ENCODE data around the gene MBIP. TPM values are rescaled to one million over a fixed set of nuclear protein-coding genes. Genes with fewer than 3 reads are reported as not detected.

The MBIP gene
- total RNA-seq, 1 experiment from 2014 or later = 9.8 TPM

- CTCF ChIA-PET = no interaction called here
Observed at GRCh38 chr14:36264107-36264506, 56.3 kb downstream of the MBIP start.

GRCh38 chr14:36260970-36261640 is 59.3 kb downstream of the MBIP start:
- in situ Hi-C loops (cut with HindIII; ENCODE audit: low pct_unique_long_range_greater_than_20kb, low sequenced_read_pairs) = no loop called here
- no peaks in the 10 kb centered on the region for H3K36me3 ChIP-seq (ENCODE audit: control insufficient read depth, insufficient read depth, low read length)
- H3K4me1 ChIP-seq (ENCODE audit: control insufficient read depth, insufficient read depth, low read length) = no peaks in the 10 kb centered on the region
- no peak overlapping the region for H3K4me3 ChIP-seq (ENCODE audit: low read depth in 2 of 2, low read length in 2 of 2)
- CTCF ChIA-PET = no interaction called here
- intact Hi-C loops (cut with micrococcal nuclease; ENCODE audit: unreplicated experiment) = no loop called here
- no peak for DNase-seq (ENCODE audit: low read depth, low spot score)
- no peaks in the 10 kb centered on the region for H3K9me3 ChIP-seq (ENCODE audit: control insufficient read depth, insufficient read depth, low read depth, low read length)
- POLR2A ChIA-PET = no interaction called here
- BruUV-seq (replicated peaks) = no TSS peak
- peaks cover 3% of the 10 kb centered on the region for H3K27me3 ChIP-seq (ENCODE audit: control insufficient read depth, insufficient read depth, low read length)
- H3K27ac ChIP-seq (ENCODE audit: low read length) = no peak overlapping the region
- no peak for ATAC-seq
- TF ChIP-seq CTCF (IDR thresholded peaks at IDR 0.05) = no peak
- no peak for TF ChIP-seq REST (IDR thresholded peaks at IDR 0.05; ENCODE audit: insufficient read depth in 1 of 2, low read depth in 2 of 2, low read length in 1 of 2)
- TF ChIP-seq POLR2AphosphoS5 (IDR thresholded peaks at IDR 0.05; ENCODE audit: low read depth, low read length) = no peak
- no peak for TF ChIP-seq SIN3A (IDR thresholded peaks at IDR 0.05; ENCODE audit: borderline replicate concordance, insufficient read depth, low read depth, low read length)
- no peak for TF ChIP-seq TCF7L2 (IDR thresholded peaks at IDR 0.05; ENCODE audit: low read depth, low read length)

More at GRCh38 chr14:36264107-36264506, 56.3 kb downstream of the MBIP start:
- H3K4me3 ChIP-seq (ENCODE audit: low read depth in 2 of 2, low read length in 2 of 2) = no peak overlapping the region
- in situ Hi-C loops (cut with HindIII; ENCODE audit: low pct_unique_long_range_greater_than_20kb, low sequenced_read_pairs) (no loop called here), intact Hi-C loops (cut with micrococcal nuclease; ENCODE audit: unreplicated experiment) (no loop called here)
- H3K27ac ChIP-seq (ENCODE audit: low read length) = no peak overlapping the region
- no TSS peak for BruUV-seq (replicated peaks)
- H3K4me1 ChIP-seq (ENCODE audit: control insufficient read depth, insufficient read depth, low read length) = no peaks in the 10 kb centered on the region
- no peak for ATAC-seq
- H3K36me3 ChIP-seq (ENCODE audit: control insufficient read depth, insufficient read depth, low read length) = no peaks in the 10 kb centered on the region
- H3K9me3 ChIP-seq (ENCODE audit: control insufficient read depth, insufficient read depth, low read depth, low read length) = no peaks in the 10 kb centered on the region
- DNase-seq (ENCODE audit: low read depth, low spot score) = no peak
- TF ChIP-seq TCF7L2 (IDR thresholded peaks at IDR 0.05; ENCODE audit: low read depth, low read length) (no peak), SIN3A (IDR thresholded peaks at IDR 0.05; ENCODE audit: borderline replicate concordance, insufficient read depth, low read depth, low read length) (no peak)
- POLR2A ChIA-PET = no interaction called here
- H3K27me3 ChIP-seq (ENCODE audit: control insufficient read depth, insufficient read depth, low read length) = peaks cover 3% of the 10 kb centered on the region

- DNase-seq (ENCODE audit: low read depth, low spot score) (no peak), ATAC-seq (no peak)
- intact Hi-C loops (cut with micrococcal nuclease; ENCODE audit: unreplicated experiment) = no loop called here
- POLR2A ChIA-PET = no interaction called here
- Histone ChIP-seq H3K4me1 (ENCODE audit: control insufficient read depth, insufficient read depth, low read length) (no peaks in the 10 kb centered on the region), H3K36me3 (ENCODE audit: control insufficient read depth, insufficient read depth, low read length) (no peaks in the 10 kb centered on the region), H3K4me3 (ENCODE audit: low read depth in 2 of 2, low read length in 2 of 2) (no peak overlapping the region), H3K27ac (ENCODE audit: low read length) (no peak overlapping the region), H3K27me3 (ENCODE audit: control insufficient read depth, insufficient read depth, low read length) (peaks cover 3% of the 10 kb centered on the region; the same call in 1 of the 2 replicates), H3K9me3 (ENCODE audit: control insufficient read depth, insufficient read depth, low read depth, low read length) (no peaks in the 10 kb centered on the region)
- TF ChIP-seq SIN3A (IDR thresholded peaks at IDR 0.05; ENCODE audit: borderline replicate concordance, insufficient read depth, low read depth, low read length) (no peak), CTCF (IDR thresholded peaks at IDR 0.05) (no peak), REST (IDR thresholded peaks at IDR 0.05; ENCODE audit: insufficient read depth in 1 of 2, low read depth in 2 of 2, low read length in 1 of 2) (no peak), TCF7L2 (IDR thresholded peaks at IDR 0.05; ENCODE audit: low read depth, low read length) (no peak), POLR2AphosphoS5 (IDR thresholded peaks at IDR 0.05; ENCODE audit: low read depth, low read length) (no peak)
- in situ Hi-C loops (cut with HindIII; ENCODE audit: low pct_unique_long_range_greater_than_20kb, low sequenced_read_pairs) = no loop called here
- no TSS peak for BruUV-seq (replicated peaks)
- CTCF ChIA-PET = no interaction called here
Observed at GRCh38 chr14:36258241-36258640, 62.2 kb downstream of the MBIP start.
